H9 (cell line): ENCODE measurements around the gene ASB7. TPM values are rescaled to one million over a fixed set of nuclear protein-coding genes. Genes with fewer than 3 reads are reported as not detected.

ENCODE experiments used
- DNase-seq: peaks from one replicate; pipeline ENCODE4 v3.0.0-alpha.2; 2017
- H2AFZ ChIP-seq: one replicate; pipeline ENCODE4 v1.6.1; 2013; ENCODE audit warnings: mild to moderate bottlenecking, low read length, control low read depth, moderate library complexity
- H2AK5ac ChIP-seq: 2 replicates; pipeline ENCODE4 v1.6.1; 2013; ENCODE audit warnings: low read length, control low read depth, mixed read lengths; ENCODE audit not compliant: insufficient read length
- H2BK120ac ChIP-seq: one replicate; pipeline ENCODE4 v1.6.1; 2013; ENCODE audit warnings: low read depth, mild to moderate bottlenecking, low read length, control low read depth, inconsistent platforms; ENCODE audit not compliant: poor library complexity, severe bottlenecking
- H2BK12ac ChIP-seq: 2 replicates; pipeline ENCODE4 v1.6.1; 2013; ENCODE audit warnings: low read length, control low read depth, mixed read lengths, low read depth; ENCODE audit not compliant: insufficient read length
- H2BK15ac ChIP-seq: 2 replicates; pipeline ENCODE4 v1.6.1; 2013; ENCODE audit warnings: low read depth, low read length, control low read depth
- H2BK20ac ChIP-seq: one replicate; pipeline ENCODE4 v1.6.1; 2013; ENCODE audit warnings: low read depth, mild to moderate bottlenecking, low read length, control low read depth, inconsistent platforms; ENCODE audit not compliant: poor library complexity, severe bottlenecking
- H2BK5ac ChIP-seq: 2 replicates; pipeline ENCODE4 v1.6.1; 2013; ENCODE audit warnings: low read length, control low read depth, mixed read lengths; ENCODE audit not compliant: insufficient read length
- H3K14ac ChIP-seq: 2 replicates; pipeline ENCODE4 v1.6.1; 2013; ENCODE audit warnings: low read length, control low read depth; ENCODE audit not compliant: insufficient read depth
- H3K18ac ChIP-seq: 2 replicates; pipeline ENCODE4 v1.6.1; 2013; ENCODE audit warnings: low read depth, mild to moderate bottlenecking, mixed read lengths, low read length, control low read depth; ENCODE audit not compliant: insufficient read length
- H3K23ac ChIP-seq: 2 replicates; pipeline ENCODE4 v1.6.1; 2013; ENCODE audit warnings: low read length, control low read depth, mixed read lengths, low read depth; ENCODE audit not compliant: insufficient read length
- H3K23me2 ChIP-seq: 2 replicates; pipeline ENCODE4 v1.6.1; 2013; ENCODE audit warnings: low read depth, mild to moderate bottlenecking, mixed read lengths, low read length, control low read depth; ENCODE audit not compliant: insufficient read length, poor library complexity, severe bottlenecking
- H3K27ac ChIP-seq: 2 replicates; pipeline ENCODE4 v1.5.1; 2013; ENCODE audit warnings: low read length, control low read depth, mixed read lengths, low read depth; ENCODE audit not compliant: insufficient read length
- H3K27me3 ChIP-seq: 2 replicates; pipeline ENCODE4 v1.6.1; 2013; ENCODE audit warnings: low read length, control low read depth, inconsistent platforms; ENCODE audit not compliant: insufficient read depth
- H3K4ac ChIP-seq: 2 replicates; pipeline ENCODE4 v1.6.1; 2013; ENCODE audit warnings: low read depth, mild to moderate bottlenecking, control low read depth, inconsistent platforms, low read length, moderate library complexity
- H3K4me1 ChIP-seq: 2 replicates; pipeline ENCODE4 v1.6.1; 2013; ENCODE audit warnings: low read length, control low read depth, inconsistent platforms; ENCODE audit not compliant: insufficient read depth
- H3K4me2 ChIP-seq: 2 replicates; pipeline ENCODE4 v1.6.1; 2013; ENCODE audit warnings: low read length, control low read depth, mixed read lengths; ENCODE audit not compliant: insufficient read length, insufficient read depth
- H3K56ac ChIP-seq: 2 replicates; pipeline ENCODE4 v1.6.1; 2013; ENCODE audit warnings: low read depth, mild to moderate bottlenecking, mixed read lengths, low read length, control low read depth; ENCODE audit not compliant: insufficient read length
- H3K79me1 ChIP-seq: 2 replicates; pipeline ENCODE4 v1.6.1; 2013; ENCODE audit warnings: low read depth, mild to moderate bottlenecking, moderate library complexity, low read length, control low read depth, inconsistent platforms; ENCODE audit not compliant: insufficient read depth, poor library complexity, severe bottlenecking
- H3K79me2 ChIP-seq: 2 replicates; pipeline ENCODE4 v1.6.1; 2013; ENCODE audit warnings: low read length, control low read depth, inconsistent platforms; ENCODE audit not compliant: insufficient read depth
- H3K9ac ChIP-seq: 2 replicates; pipeline ENCODE4 v1.6.1; 2013; ENCODE audit warnings: low read length, control low read depth, mixed read lengths; ENCODE audit not compliant: insufficient read length; ENCODE audit errors: extremely low read depth
- H3K9me3 ChIP-seq: one replicate; pipeline ENCODE4 v1.6.1; 2013; ENCODE audit warnings: low read depth, low read length, inconsistent platforms; ENCODE audit not compliant: control insufficient read depth
- H3T11ph ChIP-seq: one replicate; pipeline ENCODE4 v1.6.1; 2013; ENCODE audit warnings: mild to moderate bottlenecking, low read length, control low read depth, inconsistent platforms
- H4K20me1 ChIP-seq: one replicate; pipeline ENCODE4 v1.6.1; 2013; ENCODE audit not compliant: control insufficient read depth, insufficient read length, insufficient read depth
- H4K5ac ChIP-seq: 2 replicates; pipeline ENCODE4 v1.6.1; 2013; ENCODE audit warnings: low read depth, mild to moderate bottlenecking, mixed read lengths, low read length, control low read depth; ENCODE audit not compliant: insufficient read length
- H4K8ac ChIP-seq: replicated peaks from 2 replicates; pipeline ENCODE4 v1.6.1; 2013; ENCODE audit warnings: low read length, control low read depth, mixed read lengths, low read depth; ENCODE audit not compliant: insufficient read length
- H4K91ac ChIP-seq: 2 replicates; pipeline ENCODE4 v1.6.1; 2013; ENCODE audit warnings: low read depth, mild to moderate bottlenecking, moderate library complexity, mixed read lengths, low read length, control low read depth; ENCODE audit not compliant: insufficient read length
- H3K27ac Mint-ChIP-seq, 3 experiments: 2 replicates in 2 of 3; 3 replicates in 1 of 3; pipeline ENCODE4 v1.8.0; 2020 to 2021; ENCODE audit warnings: mixed read lengths in 3 of 3, mild to moderate bottlenecking in 1 of 3, moderate library complexity in 1 of 3
- H3K27me3 Mint-ChIP-seq: 2 replicates; pipeline ENCODE4 v1.8.0; 2021; ENCODE audit warnings: low read depth, mild to moderate bottlenecking, moderate library complexity, mixed read lengths
- H3K36me3 Mint-ChIP-seq, 3 experiments: 2 replicates in 2 of 3; 3 replicates in 1 of 3; pipeline ENCODE4 v1.8.0; 2020 to 2021; ENCODE audit warnings: low read depth in 3 of 3, mixed read lengths in 3 of 3; ENCODE audit not compliant: insufficient read depth in 1 of 3
- H3K4me1 Mint-ChIP-seq, 2 experiments: 2 replicates each; pipeline ENCODE4 v1.8.0; 2020; ENCODE audit warnings: mixed read lengths in 2 of 2
- H3K4me3 Mint-ChIP-seq, 2 experiments: 2 replicates in 1 of 2; 3 replicates in 1 of 2; pipeline ENCODE4 v1.8.0; 2020 to 2021; ENCODE audit warnings: mild to moderate bottlenecking in 2 of 2, mixed read lengths in 2 of 2, moderate library complexity in 1 of 2
- H3K9me3 Mint-ChIP-seq, 2 experiments: 2 replicates in 1 of 2; 3 replicates in 1 of 2; pipeline ENCODE4 v1.8.0; 2020; ENCODE audit warnings: mild to moderate bottlenecking in 2 of 2, mixed read lengths in 2 of 2, moderate library complexity in 1 of 2
- WGBS: extraction: QIAGEN DNeasy Blood & Tissue Kit; methylation state at CpG from one replicate; pipeline ENCODE4 v1.1.7; 2013; ENCODE audit warnings: missing lambda C conversion rate, low lambda C conversion rate, mixed read lengths; ENCODE audit not compliant: insufficient read length; ENCODE audit errors: extremely low coverage; 5-methylcytosine and 5-hydroxymethylcytosine counted together
- total RNA-seq: library from RNA; stranded (reverse); gene quantifications from 2 replicates; pipeline ENCODE4 v1.2.1, GENCODE V29; 2021
- TF ChIP-seq, protein P1 (sequence below): fragments of 200-600 bp; sonication (generic); conservative IDR thresholded peaks from 3 replicates; pipeline ENCODE4 v1.8.0; 2021; ENCODE audit warnings: antibody characterized with exemption, mild to moderate bottlenecking

The ASB7 gene
- total RNA-seq, 1 experiment from 2014 or later = 12.8 TPM

GRCh38 chr15:100631831-100632230 is 29.4 kb downstream of the ASB7 start:
- Histone ChIP-seq H3K23me2 (no peaks in the 10 kb centered on the region), H4K5ac (no peak overlapping the region), H2AFZ (no peak overlapping the region), H2BK15ac (no peak overlapping the region), H3K18ac (no peak overlapping the region), H4K91ac (no peak overlapping the region), H3K79me1 (peaks cover 3% of the 10 kb centered on the region), H3K56ac (no peak overlapping the region), H4K20me1 (peaks cover 3% of the 10 kb centered on the region), H3K9me3 (no peaks in the 10 kb centered on the region), H3K4ac (no peak overlapping the region), H3K14ac (no peak overlapping the region), H3K23ac (no peak overlapping the region), H2BK120ac (no peak overlapping the region), H3K27me3 (no peaks in the 10 kb centered on the region), H3K9ac (no peak overlapping the region), H4K8ac (no peak overlapping the region), H3K27ac (no peak overlapping the region), H3T11ph (no peak overlapping the region), H2BK20ac (no peak overlapping the region), H2BK12ac (no peak overlapping the region), H2AK5ac (no peak overlapping the region), H3K4me2 (no peak overlapping the region), H3K79me2 (no peaks in the 10 kb centered on the region), H3K4me1 (no peaks in the 10 kb centered on the region; the same call in 1 of the 2 replicates), H2BK5ac (no peak overlapping the region)
- no peaks in the 10 kb centered on the region for H3K9me3 Mint-ChIP-seq
- H3K4me1 Mint-ChIP-seq = peaks cover 39 to 40% of the 10 kb centered on the region in 2 experiments
- H3K36me3 Mint-ChIP-seq = peaks cover 4 to 30% (median 25%) of the 10 kb centered on the region in 3 experiments; a peak in 6 of 7 replicates
- H3K27me3 Mint-ChIP-seq = no peaks in the 10 kb centered on the region
- WGBS = no CpG with 5 or more reads among the region's 10 CpGs
- H3K4me3 Mint-ChIP-seq = no peak overlapping the region
- H3K27ac Mint-ChIP-seq = no peak overlapping the region
- TF ChIP-seq, protein P1, sequence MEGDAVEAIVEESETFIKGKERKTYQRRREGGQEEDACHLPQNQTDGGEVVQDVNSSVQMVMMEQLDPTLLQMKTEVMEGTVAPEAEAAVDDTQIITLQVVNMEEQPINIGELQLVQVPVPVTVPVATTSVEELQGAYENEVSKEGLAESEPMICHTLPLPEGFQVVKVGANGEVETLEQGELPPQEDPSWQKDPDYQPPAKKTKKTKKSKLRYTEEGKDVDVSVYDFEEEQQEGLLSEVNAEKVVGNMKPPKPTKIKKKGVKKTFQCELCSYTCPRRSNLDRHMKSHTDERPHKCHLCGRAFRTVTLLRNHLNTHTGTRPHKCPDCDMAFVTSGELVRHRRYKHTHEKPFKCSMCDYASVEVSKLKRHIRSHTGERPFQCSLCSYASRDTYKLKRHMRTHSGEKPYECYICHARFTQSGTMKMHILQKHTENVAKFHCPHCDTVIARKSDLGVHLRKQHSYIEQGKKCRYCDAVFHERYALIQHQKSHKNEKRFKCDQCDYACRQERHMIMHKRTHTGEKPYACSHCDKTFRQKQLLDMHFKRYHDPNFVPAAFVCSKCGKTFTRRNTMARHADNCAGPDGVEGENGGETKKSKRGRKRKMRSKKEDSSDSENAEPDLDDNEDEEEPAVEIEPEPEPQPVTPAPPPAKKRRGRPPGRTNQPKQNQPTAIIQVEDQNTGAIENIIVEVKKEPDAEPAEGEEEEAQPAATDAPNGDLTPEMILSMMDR = no peak
- DNase-seq = no peak
